ENCODE results near the gene SCN1A. TPM values are rescaled to one million over a fixed set of nuclear protein-coding genes. Genes with fewer than 3 reads are reported as not detected.
"Not testable (repeated sequence)": the region's sequence is repeated elsewhere in the genome, so short reads cannot be mapped to it uniquely, and the experiment has no call there.

Gene SCN1A
- total RNA-seq, 4 donors from 2014 or later: under 0.01 TPM; not detected in 3

DNA sequence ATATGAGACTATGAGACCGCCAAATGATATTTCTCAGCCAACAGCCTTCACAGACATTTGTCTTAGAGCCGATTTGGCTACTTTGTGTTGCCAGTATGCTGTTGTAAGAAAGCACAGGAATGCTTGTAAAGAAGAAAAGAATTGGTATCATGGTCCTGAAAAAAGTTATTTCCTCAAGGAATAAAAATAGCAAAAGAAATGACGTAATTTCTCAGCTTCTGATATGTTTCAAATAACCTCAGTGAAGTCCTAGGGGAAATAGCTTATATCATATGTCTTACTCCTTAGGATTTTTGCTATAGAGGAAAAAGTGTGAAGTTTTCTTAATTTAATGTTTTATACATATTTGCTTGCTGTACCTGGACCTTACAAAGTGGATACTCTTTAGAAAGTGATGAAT lies 23.0 kb downstream of the SCN1A start:
- H3K36me3 ChIP-seq: no peaks in the 10 kb centered on the region

GRCh38 chr2:166104084-166104483 lies 23.7 kb downstream of the SCN1A start:
- intact Hi-C loops (cut with DNase I): no loop called here
- Histone ChIP-seq H3K27me3 (no peaks in the 10 kb centered on the region), H3K36me3 (no peaks in the 10 kb centered on the region), H3K4me1 (no peaks in the 10 kb centered on the region), H3K9me3 (no peaks in the 10 kb centered on the region), H3K4me3 (no peak overlapping the region), H3K27ac (replicated peaks in 1 of 4) (no peak overlapping the region)
- TF ChIP-seq, protein P1, sequence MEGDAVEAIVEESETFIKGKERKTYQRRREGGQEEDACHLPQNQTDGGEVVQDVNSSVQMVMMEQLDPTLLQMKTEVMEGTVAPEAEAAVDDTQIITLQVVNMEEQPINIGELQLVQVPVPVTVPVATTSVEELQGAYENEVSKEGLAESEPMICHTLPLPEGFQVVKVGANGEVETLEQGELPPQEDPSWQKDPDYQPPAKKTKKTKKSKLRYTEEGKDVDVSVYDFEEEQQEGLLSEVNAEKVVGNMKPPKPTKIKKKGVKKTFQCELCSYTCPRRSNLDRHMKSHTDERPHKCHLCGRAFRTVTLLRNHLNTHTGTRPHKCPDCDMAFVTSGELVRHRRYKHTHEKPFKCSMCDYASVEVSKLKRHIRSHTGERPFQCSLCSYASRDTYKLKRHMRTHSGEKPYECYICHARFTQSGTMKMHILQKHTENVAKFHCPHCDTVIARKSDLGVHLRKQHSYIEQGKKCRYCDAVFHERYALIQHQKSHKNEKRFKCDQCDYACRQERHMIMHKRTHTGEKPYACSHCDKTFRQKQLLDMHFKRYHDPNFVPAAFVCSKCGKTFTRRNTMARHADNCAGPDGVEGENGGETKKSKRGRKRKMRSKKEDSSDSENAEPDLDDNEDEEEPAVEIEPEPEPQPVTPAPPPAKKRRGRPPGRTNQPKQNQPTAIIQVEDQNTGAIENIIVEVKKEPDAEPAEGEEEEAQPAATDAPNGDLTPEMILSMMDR (IDR thresholded peaks at IDR 0.05): no peak
- TF ChIP-seq EP300 (IDR thresholded peaks at IDR 0.05) (no peak), POLR2AphosphoS5 (IDR thresholded peaks at IDR 0.05) (no peak), POLR2A (IDR thresholded peaks at IDR 0.05; ENCODE audit: low read depth) (no peak)
- DNase-seq (ENCODE audit: extremely low spot score): no peak
- WGBS: 80% methylated on average over 1 of the region's 1 CpG

More for the DNA sequence above, 23.0 kb downstream of the SCN1A start:
- Histone ChIP-seq H3K4me3 (no peak overlapping the region), H3K27me3 (no peaks in the 10 kb centered on the region), H3K9me3 (no peaks in the 10 kb centered on the region), H3K27ac (replicated peaks in 1 of 4) (no peak overlapping the region), H3K4me1 (no peaks in the 10 kb centered on the region)
- TF ChIP-seq POLR2A (IDR thresholded peaks at IDR 0.05; ENCODE audit: low read depth): no peak
- no peak for TF ChIP-seq POLR2AphosphoS5 (IDR thresholded peaks at IDR 0.05)
- TF ChIP-seq EP300 (IDR thresholded peaks at IDR 0.05): no peak
- TF ChIP-seq, protein P1 (IDR thresholded peaks at IDR 0.05): no peak
- intact Hi-C loops (cut with DNase I): no loop called here
- 80% methylated on average over 3 of the region's 3 CpGs for WGBS
- DNase-seq (ENCODE audit: extremely low spot score): no peak

DNA sequence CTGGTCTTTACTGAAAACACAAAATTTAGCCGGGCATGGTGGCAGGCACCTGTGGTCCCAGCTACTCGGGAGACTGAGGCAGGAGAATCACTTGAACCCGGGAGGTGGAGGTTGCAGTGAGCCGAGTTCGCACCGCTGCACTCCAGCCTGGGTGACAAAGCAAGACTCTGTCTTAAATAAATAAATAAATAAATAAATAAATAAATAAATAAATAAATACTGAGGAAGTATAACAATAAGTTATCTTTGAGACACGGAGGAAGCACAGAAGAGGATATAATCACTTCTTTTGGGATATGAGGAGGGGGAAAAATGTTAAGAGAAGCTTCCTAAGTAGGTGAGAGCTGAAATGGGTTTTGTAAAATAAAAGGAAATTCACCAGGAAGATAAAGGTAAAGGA lies 24.5 kb downstream of the SCN1A start:
- H3K4me1 ChIP-seq; H3K27ac ChIP-seq (replicated peaks in 1 of 4); H3K9me3 ChIP-seq; H3K27me3 ChIP-seq; DNase-seq (ENCODE audit: extremely low spot score); H3K4me3 ChIP-seq; intact Hi-C loops (cut with DNase I); H3K36me3 ChIP-seq: not testable (repeated sequence)
- WGBS: 94% methylated on average over 7 of the region's 7 CpGs

- Histone ChIP-seq H3K27me3 (no peaks in the 10 kb centered on the region), H3K4me3 (no peak overlapping the region), H3K36me3 (no peaks in the 10 kb centered on the region), H3K9me3 (no peaks in the 10 kb centered on the region), H3K27ac (replicated peaks in 1 of 4) (no peak overlapping the region), H3K4me1 (peaks cover 0 to 5% (median 4%) of the 10 kb centered on the region in 4 donors)
- 90% methylated on average over 1 of the region's 1 CpG for WGBS
- DNase-seq (ENCODE audit: extremely low spot score): no peak
- TF ChIP-seq, protein P1 (IDR thresholded peaks at IDR 0.05): no peak
- no peak for TF ChIP-seq POLR2A (IDR thresholded peaks at IDR 0.05; ENCODE audit: low read depth)
- no peak for TF ChIP-seq POLR2AphosphoS5 (IDR thresholded peaks at IDR 0.05)
- TF ChIP-seq EP300 (IDR thresholded peaks at IDR 0.05): no peak
- intact Hi-C loops (cut with DNase I): no loop called here
These were observed 33.5 kb downstream of the SCN1A start for GRCh38 chr2:166094325-166094724.

- TF ChIP-seq POLR2A (IDR thresholded peaks at IDR 0.05; ENCODE audit: low read depth) (no peak), POLR2AphosphoS5 (IDR thresholded peaks at IDR 0.05) (no peak), EP300 (IDR thresholded peaks at IDR 0.05) (no peak)
- TF ChIP-seq, protein P1 (IDR thresholded peaks at IDR 0.05): no peak
- Histone ChIP-seq H3K9me3 (no peaks in the 10 kb centered on the region), H3K4me1 (peaks cover 0 to 5% (median 4%) of the 10 kb centered on the region in 4 donors), H3K27me3 (no peaks in the 10 kb centered on the region), H3K27ac (replicated peaks in 1 of 4) (no peak overlapping the region), H3K4me3 (no peak overlapping the region), H3K36me3 (no peaks in the 10 kb centered on the region)
- 83% methylated on average over 3 of the region's 3 CpGs for WGBS
- intact Hi-C loops (cut with DNase I): no loop called here
- DNase-seq (ENCODE audit: extremely low spot score): no peak
These were observed 34.9 kb downstream of the SCN1A start for GRCh38 chr2:166092889-166093288.

Measured in esophagus muscularis mucosa (tissue), 4 donors.